Epithelial cell of proximal tubule (primary cell): ENCODE results near the gene CRNKL1. TPM values are rescaled to one million over a fixed set of nuclear protein-coding genes. Genes with fewer than 3 reads are reported as not detected.

Experiments
- DNase-seq: peaks from one replicate; pipeline ENCODE4 v3.0.0-alpha.2; 2011; ENCODE audit warnings: low read depth
- H3K4me3 ChIP-seq: 2 replicates; pipeline ENCODE4 v1.5.1; 2011; ENCODE audit warnings: low read depth, mild to moderate bottlenecking, low read length
- CTCF ChIP-seq: conservative IDR thresholded peaks from 2 replicates; pipeline ENCODE4 v1.5.1; 2012; ENCODE audit warnings: low read depth, mild to moderate bottlenecking, low read length
- total RNA-seq: library from RNA; depleted of rRNA; stranded (reverse); fragments of >200 nt; gene quantifications from 2 replicates; pipeline ENCODE4 v1.2.3, GENCODE V29; 2015

The CRNKL1 gene
- total RNA-seq, 1 donor from 2014 or later: 18.7 TPM

- DNase-seq: no peak
- no peak for TF ChIP-seq CTCF
- no peak overlapping the region for H3K4me3 ChIP-seq
Observed at GRCh38 chr20:20089939-20090338, 37.7 kb upstream of the CRNKL1 start.

GRCh38 chr20:20089018-20089417 lies 36.8 kb upstream of the CRNKL1 start:
- no peak for DNase-seq
- no peak for TF ChIP-seq CTCF
- no peak overlapping the region for H3K4me3 ChIP-seq

- no peak for DNase-seq
- no peak overlapping the region for H3K4me3 ChIP-seq
Observed at GRCh38 chr20:20085812-20086211, 33.5 kb upstream of the CRNKL1 start.

GRCh38 chr20:20085071-20085470 lies 32.8 kb upstream of the CRNKL1 start:
- no peak overlapping the region for H3K4me3 ChIP-seq
- DNase-seq: no peak
- TF ChIP-seq CTCF: no peak

More at GRCh38 chr20:20085812-20086211, 33.5 kb upstream of the CRNKL1 start:
- TF ChIP-seq CTCF: no peak

- no peak for DNase-seq
- H3K4me3 ChIP-seq: no peak overlapping the region
- TF ChIP-seq CTCF: no peak
Observed at GRCh38 chr20:20084296-20084752, 32.1 kb upstream of the CRNKL1 start.

DNA sequence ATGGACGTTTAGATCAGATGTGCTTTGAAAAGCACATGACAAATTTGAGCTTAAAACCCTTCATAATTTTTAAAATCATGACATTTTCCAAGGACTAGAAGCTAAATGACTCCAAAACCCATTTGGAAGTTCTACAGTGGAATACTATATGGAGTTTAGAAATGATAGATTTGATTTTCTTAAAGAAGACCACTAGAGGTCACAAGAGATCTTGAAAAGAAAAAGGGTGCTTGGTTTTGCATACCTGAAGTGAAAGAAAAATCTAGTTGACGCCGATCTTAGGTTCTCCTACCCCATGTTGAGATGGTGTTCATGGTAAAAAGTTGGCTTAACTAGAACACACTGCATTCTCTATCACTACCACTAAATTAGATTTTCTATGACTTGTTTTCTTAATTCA lies 31.5 kb upstream of the CRNKL1 start:
- no peak for DNase-seq
- TF ChIP-seq CTCF: peak; percentile 57
- no peak overlapping the region for H3K4me3 ChIP-seq

- DNase-seq: no peak
- TF ChIP-seq CTCF: no peak
- no peak overlapping the region for H3K4me3 ChIP-seq
Observed at GRCh38 chr20:20079102-20079784, 27.0 kb upstream of the CRNKL1 start.
